HG03565 (cell line): ENCODE measurements around the gene TIMM23B.
A peak's percentile ranks its signal among the peaks of the same experiment; 100 is the strongest.
"Not testable (repeated sequence)": the region's sequence is repeated elsewhere in the genome, so short reads cannot be mapped to it uniquely, and the experiment has no call there.

Experiments
- ATAC-seq: cut with Tn5 transposase; IDR thresholded peaks from one replicate; pipeline ENCODE4 v1.9.1; 2021; ENCODE audit warnings: mild to moderate bottlenecking, moderate library complexity; ENCODE audit not compliant: unreplicated experiment

Gene TIMM23B, protein sequence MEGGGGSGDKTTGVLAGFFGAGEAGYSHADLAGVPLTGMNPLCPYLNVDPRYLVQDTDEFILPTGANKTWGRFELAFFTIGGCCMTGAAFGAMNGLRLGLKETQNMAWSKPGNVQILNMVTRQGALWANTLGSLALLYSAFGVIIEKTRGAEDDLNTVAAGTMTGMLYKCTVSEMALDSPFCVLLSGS

DNA sequence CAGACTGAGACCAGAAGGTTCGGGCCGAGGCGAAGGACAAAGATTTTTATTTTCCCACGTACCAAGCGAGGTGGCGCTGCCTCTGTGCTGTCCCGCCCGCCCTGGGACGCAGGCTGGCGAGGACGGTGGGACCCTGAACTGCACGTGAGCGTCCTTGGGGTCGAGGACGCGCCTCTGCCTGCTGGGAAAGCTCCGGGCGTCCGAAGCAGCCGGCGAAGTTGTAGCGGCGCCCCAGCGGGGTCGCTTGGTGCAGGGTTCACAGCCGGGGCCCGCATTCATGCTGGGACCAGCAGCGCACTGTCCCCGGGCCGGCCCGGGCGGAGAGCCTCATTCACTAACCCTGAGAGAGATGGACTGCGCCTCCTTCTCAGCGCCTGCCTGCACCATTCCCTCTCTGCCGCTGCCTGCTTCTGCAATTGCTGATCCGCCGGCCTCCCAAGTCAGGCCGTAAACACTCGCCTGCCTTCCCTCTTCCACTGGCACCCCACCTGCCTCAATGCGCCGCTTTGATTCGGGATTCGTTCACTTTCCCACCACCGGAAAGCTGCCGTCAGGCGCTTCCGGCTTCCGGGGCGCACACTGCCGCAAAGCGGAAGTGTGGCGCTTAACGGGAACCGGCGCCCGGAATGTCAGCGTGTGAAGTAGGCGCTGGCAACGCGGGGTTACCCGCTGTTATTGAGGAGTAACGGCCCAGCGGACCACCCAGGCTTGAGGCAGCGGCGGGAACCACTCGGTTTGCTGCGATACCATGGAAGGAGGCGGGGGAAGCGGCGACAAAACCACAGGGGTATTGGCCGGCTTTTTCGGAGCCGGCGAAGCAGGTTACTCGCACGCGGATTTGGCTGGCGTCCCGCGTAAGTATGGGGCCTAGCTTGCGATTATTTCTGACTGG, at the start of gene TIMM23B, which contains the start of gene PARG:
TSS of gene TIMM23B (plus strand) at position 607 of the 892 bp plus-strand sequence. CDS start at position 749, 142 bp downstream.
TSS of gene PARG (minus strand) at position 581 of the 892 bp plus-strand sequence. CDS start at position 279, 302 bp downstream.
- peak; percentile 52 for ATAC-seq

DNA sequence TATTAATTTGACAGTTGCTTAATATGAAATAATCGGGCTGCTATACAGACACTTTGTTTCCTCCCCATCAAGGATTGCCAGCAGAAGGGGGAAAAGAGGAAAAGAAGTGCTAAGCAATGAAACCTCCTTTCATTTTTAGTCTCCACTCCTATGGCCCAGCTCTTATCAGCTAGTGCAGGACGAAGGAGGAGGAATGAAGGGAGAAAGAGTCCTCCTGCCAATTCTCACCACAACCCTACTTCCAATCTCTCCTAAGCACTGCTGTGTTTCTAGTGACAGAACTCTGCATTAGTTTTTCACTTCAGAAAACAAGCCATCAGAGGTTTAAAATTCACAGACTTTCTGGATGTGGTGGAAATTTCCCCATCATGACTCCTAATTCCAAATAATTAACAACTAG, 41.9 kb upstream of the TIMM23B start:
- ATAC-seq = not testable (repeated sequence)

DNA sequence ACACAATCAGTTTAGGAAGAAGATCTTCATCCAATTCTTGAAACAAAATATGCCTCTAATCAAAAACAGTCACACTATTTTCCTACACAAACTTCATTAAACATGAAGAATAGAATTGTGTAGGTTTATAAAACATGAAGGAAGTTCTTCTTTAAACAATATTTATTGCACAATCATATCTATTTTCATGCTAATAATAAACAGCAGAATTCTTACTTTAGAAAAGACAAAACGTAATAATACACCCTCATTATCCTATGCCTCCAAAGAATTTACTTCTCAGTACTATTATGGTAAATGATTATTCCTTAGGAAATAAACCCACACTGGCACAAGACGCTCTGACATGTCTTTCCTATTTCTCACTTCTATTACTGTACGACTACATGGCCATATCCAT, 41.4 kb upstream of the TIMM23B start:
- ATAC-seq = not testable (repeated sequence)

DNA sequence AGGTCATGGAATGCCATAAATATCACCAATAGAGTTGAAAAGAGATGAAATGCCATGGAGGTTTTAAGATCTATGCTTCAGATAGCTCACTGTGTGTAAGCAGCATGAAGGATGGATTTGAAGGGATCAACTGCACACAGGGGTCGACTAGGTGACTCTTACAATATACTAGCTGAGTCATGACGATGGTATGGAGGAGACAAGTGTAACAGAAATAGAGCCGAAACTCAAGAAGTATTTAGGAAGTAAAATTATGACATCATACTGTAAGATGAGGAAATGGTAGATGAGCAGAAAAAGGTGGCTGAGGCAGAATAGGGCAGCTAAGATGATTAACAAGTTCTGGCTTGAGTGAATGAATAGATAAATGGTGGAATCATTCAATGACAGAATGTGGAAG, 38.0 kb upstream of the TIMM23B start:
- ATAC-seq = not testable (repeated sequence)

DNA sequence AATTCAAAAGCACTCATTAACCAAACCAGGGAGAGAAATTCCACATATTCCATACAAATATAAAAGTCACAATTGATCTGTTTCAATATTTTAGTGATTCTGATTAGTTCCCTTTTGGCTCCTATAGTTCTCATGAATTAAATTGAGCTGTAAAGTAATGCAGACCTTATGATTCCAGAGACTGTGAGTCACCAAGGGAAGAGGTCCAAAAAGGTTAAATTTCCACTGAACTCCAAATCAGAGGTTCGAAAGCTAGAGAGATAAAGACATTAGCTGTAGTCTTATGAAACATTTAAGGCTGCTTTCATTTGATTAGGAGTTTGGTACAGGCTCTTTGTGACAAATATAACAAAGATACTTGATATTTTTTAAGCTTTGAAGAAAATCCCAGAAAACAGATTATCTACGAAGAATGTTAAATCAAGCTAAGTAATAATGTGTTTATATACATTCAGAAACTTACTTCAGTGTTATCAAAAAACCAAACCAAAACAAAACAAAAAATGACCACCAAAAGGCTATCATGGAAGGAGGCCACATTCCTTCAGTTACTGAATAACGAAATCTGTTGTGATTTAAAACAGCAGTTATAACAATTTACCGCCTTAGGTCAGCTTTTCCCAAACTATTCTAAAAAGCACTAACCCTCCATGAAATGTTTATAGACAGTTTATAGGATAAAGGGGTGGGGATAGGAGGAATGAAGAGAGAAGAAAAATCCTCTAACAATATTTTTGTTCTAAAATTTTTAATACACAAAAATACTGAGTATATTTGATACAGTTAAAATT, 33.4 kb upstream of the TIMM23B start:
- not testable (repeated sequence) for ATAC-seq

DNA sequence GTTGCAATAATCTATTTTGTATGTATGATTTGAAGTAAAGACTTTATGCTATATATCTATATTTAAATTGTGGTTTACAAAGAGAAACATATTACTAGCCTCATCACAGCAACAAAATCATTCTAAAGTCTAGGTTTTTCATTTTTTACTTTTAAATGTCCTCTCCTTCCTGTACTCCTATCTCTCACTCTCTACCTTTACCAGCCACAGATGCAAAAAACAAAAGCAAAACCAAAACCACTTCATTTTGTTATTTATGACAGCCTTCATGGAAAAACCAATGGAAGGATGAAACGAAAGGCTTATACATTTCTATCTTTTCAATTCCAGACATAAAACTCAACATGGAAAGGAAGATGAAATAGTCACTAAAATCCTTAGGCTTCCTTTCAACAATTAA, 31.6 kb upstream of the TIMM23B start:
- not testable (repeated sequence) for ATAC-seq

DNA sequence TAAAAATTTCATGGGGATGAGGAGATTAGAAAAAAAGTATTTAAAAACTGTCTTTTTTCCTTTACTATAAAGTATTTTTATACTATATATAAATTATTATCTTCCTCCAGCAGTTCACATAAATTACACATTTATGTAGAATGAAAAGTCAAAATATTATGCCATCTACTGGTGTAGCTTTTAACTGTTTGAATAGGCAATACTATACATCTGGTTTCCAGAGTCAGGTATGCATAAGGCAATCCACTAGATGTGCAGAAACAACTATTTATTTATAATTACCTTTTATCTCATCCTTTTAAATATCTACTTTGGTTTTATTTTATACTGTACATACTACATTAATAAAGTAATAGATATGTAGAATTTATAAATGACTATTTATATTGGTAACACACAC, 25.4 kb upstream of the TIMM23B start:
- ATAC-seq = not testable (repeated sequence)

DNA sequence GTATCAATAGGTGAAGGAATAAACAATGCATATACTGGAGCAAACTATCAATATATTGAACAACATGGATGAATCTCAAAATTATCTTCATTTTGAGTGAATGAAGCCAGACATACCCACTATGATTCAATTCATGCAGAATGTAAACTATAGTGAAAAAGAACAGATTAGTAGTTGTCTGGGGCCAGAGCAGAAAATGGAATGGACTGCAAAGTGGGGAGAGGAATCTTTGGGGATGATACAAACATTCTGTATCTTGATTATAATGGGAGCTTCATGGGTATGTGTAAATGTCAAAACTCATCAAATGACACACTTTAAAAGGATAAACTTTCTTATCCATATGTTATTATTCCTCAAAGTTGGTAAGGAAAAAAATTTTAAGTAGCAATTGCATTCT, 23.9 kb upstream of the TIMM23B start:
- not testable (repeated sequence) for ATAC-seq

DNA sequence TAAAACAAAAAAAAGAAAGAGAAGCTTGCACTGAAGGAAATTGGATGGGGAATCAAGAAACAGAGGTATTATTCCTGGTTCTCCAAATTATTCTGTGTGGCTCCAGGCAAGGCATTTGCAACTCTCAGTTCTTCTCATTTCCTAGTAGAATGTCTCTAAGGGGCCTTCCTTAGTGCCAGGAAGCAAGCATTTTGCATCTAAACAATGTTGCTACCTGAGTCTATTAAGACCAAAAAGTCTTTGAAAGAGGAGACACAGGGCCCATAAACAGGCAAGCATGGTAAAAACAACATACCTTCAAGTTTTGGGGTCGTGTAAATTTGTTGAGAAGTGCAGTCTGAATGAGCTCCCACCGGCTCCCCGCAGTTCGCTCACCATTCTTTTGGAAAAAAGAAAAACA, 19.8 kb upstream of the TIMM23B start:
- ATAC-seq = not testable (repeated sequence)

DNA sequence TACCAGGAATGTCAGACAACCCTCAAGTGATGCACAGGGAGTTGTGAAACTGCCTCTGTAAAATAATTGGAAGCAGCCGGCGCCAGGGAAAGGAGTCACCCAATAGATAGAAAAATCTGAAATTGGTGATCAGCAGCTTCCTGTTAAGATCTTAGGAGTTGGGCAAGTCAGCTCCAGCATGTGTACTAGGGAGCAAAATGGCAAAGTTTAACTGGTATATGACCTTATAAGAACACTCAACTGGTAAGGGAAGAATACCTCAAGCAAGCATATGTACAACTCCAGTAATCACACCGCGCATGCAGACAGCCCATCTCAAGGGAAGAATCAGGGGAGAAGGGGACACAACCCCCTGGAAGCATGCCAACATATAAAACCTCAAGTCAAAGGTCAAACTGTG, 18.3 kb upstream of the TIMM23B start:
- ATAC-seq = not testable (repeated sequence)

DNA sequence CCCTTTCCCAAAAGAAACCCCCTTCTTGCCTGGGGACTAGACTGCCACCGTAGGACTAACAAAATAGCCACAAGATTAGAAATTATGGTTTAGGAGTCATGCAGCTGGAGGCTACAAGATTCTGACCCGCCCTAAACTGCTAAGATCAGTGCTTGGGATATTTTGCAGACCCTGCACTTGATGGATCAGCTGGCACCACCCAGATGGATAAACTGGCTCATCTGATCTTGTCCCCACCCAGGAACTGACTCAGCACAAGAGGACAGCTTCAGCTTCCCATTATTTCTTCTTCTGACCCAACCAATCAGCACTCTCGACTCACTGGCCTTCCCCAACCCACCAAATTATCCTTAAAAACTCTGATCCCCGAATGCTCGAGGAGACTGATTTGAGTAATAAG, 10.6 kb upstream of the TIMM23B start:
- not testable (repeated sequence) for ATAC-seq

DNA sequence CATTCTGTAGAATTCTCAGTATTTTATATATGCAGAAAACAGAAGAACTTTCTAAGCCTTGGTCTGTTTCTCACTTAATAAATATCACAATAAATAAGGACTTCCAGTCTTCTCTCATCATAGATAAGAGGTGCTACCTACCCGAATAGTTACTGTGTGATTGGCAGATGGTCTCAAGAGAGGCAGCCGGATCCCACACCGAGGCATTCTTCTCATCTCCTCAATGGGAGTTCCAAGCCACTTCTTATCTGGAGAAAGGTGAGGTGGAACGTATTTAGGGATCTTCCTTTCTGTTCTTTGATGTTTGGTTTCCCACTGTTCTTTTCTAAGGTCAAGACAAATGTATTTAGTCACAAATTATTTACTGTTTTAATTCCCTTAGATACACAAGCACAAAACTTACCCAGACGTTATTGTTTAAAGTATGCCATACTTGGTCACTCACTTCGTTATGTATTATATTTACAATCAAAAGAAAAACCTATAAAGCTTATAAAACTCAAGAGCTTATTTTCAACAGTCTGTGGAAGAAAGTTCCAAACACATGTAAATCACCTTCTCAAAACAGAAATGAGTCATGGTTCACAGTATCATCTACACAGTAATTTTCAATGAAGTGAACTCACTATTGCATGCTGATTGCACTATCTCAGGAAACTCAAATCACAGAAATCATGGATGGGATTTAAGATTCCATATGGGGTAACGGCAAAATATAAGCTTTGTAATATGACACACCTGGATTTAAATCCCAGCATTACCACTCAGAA, 9.7 kb upstream of the TIMM23B start:
- ATAC-seq = not testable (repeated sequence)

DNA sequence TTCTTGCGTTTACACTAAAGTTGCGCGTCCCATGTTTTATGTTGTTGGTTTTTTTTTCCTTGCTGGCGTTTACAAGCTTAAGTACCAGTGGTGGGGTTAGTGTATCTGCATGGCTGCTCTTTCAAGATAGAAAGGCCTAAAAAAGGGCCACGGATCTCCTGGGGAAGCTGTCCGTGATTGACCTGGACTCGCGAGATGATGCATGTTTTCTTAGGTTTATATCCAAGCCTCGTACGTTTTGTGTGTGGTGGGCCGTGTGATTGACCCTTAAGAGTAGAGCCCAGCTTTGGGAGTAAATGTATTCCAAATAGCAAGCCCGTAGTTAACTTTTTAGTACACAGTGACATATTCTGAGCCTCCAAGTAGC, 469 bp downstream of the TIMM23B start:
- peak; percentile 6 for ATAC-seq

DNA sequence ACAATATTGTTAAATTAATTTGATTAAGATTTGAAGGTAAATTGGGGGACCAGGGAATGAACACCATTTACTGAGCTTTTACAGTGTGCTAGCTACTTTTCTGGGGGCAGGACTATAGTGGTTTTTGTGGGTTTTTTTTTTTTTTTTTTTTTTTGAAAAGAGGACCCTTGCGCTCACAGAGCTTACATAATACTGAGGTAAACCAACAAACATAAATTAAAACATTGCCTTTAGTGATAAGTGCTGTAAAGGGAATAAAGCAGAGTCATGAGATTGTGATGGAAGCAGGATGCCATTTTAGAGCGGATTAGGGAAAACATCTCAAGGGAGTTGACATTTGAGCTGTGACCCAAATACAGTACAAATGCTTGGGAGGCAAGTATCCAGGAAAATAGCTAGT, 1.8 kb downstream of the TIMM23B start:
- not testable (repeated sequence) for ATAC-seq

DNA sequence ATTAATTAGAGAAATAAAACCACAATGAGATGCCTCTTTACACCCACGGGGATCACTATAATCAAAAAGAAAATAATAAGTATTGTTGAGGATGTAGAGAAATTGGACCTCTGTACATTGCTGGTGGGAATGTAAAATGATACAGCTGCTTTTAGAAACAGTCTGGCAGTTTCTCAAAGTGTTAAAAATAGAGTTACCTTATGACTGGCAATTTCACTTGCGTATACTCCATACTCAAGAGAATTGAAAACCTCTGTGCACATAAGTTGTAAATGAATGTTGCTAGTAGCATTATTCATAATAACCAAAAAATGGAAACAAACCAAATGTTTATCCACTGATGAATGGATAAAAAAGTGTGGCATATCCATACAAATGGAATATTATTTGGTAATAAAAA, 6.3 kb downstream of the TIMM23B start:
- ATAC-seq = peak; percentile 69

DNA sequence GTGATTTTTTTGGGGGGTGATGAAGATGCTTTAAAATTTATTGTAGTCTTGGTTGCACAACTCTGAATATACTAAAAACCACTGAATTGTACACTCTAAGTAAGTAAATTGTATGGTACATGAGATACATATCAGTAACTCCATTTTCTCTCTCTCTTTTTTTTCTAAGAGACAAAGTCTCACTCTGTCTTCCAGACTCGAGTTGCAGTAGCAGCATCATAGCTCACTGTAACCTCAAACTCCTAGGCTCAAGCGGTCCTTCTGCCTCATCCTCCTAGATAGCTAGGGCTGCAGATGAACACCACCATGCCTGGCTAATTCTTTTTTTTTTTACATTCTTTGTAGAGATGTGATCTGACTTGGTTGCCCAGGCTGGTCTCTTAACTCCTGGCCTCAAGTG, 6.9 kb downstream of the TIMM23B start:
- not testable (repeated sequence) for ATAC-seq

DNA sequence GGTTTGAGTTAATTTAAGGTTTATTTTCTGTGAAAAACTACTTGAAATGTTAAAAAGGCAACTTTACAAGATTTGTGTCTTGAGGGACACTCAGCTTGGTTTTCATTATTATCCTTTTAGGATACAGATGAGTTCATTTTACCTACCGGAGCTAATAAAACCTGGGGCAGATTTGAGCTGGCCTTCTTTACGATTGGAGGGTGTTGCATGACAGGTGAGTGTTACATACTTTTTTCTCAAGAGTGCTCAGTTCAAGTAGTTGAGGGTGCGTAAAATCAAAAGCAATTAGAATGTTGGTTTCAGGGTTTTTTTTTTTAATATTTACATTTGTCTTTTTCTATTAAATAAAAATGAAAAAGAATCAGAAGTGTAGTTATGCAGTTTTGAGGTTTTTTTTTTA, 10.2 kb downstream of the TIMM23B start:
- ATAC-seq = not testable (repeated sequence)

DNA sequence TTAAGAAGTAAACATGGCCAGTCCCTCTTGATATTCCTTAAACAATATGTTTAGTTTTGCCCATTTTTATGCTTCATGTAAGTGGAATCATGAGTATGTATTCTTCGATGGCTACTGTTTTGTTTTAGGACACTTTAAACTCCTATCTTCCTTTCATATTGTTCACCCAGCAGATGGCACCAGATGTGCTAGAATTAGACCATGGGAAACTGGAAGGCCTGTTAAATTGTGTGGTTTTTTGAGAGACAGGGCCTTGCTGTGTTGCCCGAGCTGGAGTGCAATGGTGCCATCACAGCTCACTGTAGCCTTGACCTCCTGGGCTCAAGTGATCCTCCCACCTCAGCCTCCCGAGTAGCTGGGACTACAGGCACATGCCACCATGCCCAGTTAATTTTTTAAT, 11.3 kb downstream of the TIMM23B start:
- ATAC-seq = not testable (repeated sequence)

DNA sequence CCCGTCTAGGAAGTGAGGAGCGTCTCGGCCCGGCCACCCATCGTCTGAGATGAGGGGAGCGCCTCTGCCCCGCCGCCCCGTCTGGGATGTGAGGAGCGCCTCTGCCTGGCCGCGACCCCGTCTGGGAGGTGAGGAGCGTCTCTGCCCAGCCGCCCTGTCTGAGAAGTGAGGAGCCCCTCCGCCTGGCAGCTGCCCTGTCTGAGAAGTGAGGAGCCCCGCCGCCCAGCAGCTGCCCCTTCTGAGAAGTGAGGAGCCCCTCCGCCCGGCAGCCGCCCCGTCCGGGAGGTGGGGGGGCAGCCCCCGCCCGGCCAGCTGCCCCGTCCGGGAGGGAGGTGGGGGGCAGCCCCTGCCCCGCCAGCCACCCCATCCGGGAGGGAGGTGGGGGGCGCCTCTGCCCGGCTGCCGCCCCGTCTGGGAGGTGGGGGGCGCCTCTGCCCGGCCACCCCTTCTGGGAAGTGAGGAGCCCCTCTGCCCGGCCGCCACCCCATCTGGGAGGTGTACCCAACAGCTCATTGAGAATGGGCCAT, 28.5 kb downstream of the TIMM23B start:
- ATAC-seq = not testable (repeated sequence)

DNA sequence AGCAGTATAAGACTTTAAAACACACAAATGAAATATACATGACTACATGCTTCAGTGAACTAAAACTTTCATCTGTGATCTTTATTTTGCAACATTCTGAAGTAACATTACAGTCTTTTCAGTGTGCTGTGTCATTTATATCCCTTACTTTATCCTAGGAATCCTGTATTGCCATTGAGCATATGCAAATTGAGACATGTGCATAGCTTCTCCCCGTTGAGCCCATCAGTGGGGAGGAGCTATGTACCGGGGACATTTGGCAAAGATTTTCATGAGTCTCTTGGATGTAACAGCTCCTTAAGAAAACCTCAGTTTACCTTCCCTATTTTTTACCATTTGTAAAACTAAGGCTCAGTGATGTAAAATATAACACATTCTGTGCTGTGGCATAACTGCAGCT, 29.6 kb downstream of the TIMM23B start:
- ATAC-seq = not testable (repeated sequence)
